Stimulated activated CD8-positive, alpha-beta memory T cell treated with anti-CD3 and anti-CD28 coated beads, Interleukin-4, amount 100 ng/mL, for 4 hours (primary cell): Measurements from ENCODE around the gene DOK4.
A peak's percentile ranks its signal among the peaks of the same experiment; 100 is the strongest.

ENCODE experiments used
- DNase-seq, 2 donors: peaks; one replicate each; pipeline ENCODE4 v3.0.0-alpha.2; 2020; ENCODE audit warnings: low read depth in 2 of 2, low spot score in 1 of 2

DOK4 gene

DNA sequence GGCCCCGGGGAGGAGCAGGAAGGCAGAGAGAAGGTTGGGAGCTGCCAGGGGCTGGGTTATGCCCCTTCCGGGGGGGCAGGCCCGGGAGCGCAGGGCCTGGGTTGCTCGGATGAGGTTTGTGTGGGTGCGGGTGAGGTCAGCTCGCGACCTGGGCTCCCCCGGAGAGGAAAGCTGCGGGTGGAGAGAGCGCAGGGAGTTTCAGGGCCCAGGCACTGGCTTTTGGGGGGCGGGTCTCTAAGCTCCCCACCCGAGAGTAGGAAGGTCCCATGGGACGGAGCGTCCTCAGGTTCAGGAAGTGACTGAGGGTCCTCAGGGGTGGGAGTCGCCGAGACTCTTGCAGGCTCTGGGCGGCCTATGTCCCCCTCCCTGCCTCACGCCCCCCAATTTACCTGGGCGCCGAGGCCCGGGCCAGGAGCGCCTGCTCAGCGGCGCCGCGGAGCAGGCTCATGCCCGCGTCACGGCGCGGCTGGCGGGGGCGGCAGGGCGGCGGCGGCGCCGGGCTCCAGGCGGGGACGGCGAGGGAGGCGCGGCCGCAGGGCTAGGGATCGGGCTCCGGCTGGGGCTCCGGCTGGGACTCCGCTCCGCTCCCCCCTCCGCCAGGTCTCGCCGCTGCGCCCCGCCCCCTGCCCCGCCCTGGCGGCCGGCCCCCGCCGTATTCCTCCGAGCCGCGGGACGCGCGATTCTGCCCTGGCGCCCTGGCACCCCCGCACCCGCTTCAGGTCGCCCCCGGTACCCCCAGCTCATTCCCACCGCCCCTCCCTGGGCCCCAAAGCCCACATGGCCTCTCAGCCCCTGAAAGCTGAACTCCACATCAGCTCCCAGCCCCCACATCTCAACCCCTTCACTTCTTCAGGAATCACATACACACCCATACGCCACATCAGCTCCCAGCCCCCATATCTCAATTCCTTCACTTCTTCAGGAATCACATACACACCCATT, at the start of gene DOK4:
Gene DOK4, minus strand, starts transcription at position 578 of the 942 bp plus-strand sequence. CDS start 6,986 bp downstream, outside the sequence.
- peak; percentile 48 to 63 for DNase-seq

DNA sequence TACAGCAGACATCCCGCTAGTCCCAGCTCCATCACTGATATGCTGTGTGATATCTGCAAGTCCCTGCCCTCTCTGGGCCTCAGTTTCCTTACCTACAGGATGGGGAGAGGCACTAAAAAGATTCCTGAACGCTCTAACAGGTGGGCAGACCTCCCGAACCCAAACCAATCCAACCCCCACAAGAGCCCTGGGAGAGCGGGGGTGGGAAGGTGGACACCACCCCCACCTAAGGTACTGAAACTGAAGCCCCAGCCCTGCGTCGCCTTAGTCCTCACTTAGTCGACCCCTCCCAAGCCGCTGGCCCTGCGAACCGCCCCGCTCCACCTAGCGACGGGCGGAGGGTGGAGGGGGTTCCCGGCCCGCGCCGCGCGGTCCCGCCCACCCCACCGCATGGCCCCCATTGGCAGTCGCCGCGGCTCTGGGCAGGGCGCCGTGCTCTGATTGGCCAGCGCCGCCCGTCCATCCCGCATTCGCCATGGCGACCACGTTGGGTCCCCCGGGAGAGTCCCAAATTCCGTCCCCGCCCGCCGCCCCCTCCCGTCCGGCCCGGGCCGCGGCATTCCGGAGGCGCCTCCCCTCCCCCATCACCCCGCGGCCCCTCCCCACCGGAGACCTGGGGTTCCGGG, 49.5 kb upstream of the DOK4 start:
- DNase-seq, result peak; percentile 75 to 89

DNA sequence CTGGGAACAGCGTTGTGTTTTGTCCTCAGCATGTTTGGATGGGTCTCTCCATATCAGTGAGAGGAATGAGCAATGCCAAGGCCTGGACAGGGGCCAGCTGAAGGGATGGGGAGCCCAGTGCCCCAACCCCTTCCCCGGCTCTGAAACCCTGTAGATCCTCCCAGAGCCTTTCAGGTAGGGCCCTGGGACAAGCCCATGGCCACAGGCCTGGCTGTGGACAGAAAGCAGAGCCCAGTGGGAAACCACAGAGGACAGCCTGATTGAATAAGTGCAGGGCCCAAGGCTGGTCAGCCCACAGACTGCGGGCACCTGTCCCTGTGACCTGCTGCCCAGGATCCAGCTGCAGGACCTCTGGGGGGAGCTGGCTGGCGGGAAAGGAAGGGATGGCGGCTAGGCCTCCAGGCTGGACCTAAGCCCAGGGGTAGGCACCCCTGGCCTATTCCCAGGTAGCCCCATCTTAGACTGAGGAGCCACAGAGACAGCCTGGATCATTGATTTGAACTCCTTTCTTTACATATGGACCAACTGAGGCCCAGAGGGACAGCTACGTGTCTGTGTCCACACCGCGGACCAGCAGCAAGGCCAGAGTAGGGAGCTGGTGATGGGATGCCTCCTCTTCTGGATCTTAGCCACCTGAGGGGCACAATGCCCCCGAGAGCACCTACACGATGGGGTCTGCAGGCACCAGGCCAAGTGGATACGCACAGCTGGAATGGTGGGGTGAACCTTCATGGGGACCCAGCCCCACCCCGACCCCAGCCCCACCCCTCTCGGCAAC, 48.8 kb upstream of the DOK4 start:
- DNase-seq, result no peak

DNA sequence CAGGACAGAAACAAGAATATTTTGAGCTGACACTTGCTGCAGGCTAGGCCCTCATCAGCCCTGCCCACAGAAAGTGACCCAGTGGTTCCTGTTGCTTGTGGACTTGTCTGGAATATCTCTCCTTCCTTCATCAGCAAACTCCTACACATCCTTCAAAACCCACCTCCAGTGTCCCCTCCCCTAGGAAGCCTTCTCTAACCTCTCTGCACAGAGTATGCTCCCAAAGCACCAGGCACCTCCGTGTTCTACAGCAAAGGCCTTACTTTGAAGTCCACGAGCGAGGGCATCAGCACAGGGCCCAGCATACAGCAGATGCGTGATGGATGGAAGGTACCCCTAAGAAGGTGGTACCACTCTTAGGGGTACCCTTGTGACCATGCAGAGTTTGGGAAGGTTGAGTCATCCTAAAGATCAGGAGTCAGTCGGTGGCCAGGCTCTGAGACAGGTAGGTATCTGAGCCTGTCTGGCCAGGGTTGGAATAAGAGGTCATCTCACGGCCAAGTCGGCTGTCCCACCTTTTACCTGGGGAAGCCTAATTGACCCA, 48.1 kb upstream of the DOK4 start:
- no peak for DNase-seq

DNA sequence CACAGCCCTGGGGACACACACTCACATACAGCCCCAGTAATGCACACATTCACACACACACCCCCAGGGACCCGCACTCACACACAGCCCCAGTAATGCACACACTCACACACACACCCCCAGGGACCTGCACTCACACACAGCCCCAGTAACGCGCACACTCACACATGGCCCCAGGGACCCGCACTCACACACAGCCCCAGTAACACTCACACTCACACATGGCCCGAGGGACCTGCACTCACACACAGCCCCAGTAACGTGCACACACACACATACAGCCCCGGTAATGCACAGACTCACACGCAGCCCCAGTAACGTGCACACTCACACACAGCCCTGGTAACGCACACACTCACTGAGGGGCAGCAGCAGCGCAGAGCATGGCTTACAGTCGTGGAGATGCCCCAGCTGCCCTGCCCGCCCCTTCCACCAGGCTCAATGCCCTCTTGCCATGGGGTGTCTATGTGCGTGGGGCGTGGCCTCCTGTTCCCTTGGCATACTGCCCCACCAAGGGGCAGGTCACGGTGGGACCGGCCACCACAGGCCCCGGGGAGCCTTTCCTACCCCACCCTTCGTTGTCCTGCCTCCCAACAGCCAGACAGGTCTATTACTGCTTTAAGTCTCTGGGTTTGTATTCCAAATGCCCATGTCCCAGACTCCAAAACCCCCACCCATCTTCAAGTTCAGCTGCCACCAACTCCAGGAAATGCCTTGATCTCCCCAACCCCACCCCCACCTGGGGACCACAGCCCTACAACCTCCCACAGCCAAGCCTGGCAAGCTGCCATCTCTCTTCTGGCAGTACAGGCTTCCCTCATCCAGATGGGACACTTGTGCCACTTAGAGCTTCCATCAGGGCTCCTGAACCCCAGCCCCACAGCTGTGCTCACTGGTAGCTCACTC, 47.4 kb upstream of the DOK4 start:
- no peak for DNase-seq

DNA sequence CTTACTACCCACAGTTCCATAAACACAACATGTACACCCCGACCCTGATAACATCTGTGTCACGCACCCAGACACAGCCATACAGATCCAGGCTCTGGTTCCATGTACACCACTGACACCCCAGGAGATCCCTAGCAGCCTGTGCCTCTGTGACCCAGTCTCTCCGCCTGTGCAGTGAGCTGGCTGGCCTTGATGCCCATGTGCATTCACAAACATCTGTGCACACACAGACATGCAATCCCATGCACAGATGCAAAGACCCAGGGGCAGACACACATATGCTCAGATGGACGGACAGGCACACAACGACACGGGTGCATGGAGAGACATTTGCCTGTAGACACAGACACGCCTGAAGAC, 46.0 kb upstream of the DOK4 start:
- no peak for DNase-seq

DNA sequence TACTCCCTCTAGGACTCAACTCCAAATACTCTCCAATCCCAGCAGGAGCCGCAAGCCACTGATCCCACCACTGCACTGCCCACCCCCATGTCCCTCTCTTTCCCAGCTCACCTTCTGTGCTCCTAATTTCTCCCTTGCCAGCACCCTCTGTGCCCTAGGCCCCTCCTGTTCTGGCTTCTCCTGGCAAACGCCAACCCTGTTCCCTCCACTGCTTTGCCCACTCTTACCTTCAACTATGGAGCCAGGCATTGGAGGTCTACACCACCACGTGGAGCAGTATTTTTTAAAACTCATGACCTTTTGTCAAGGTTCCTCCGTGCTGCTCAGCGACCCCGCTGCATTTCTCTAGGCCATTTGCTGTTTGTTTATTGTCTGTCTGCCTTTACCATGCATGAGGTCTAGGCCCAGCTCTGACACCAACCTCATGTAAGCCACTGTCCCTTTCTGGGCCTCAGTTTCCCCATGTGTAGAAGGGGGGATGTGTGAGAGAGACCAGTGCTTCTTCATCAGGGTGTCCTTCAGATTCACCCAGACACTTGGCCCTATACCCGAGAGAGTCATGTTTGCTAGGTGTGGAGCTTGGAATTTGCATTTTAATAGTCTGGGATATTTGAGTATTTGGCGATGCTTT, 45.5 kb upstream of the DOK4 start:
- no peak for DNase-seq

DNA sequence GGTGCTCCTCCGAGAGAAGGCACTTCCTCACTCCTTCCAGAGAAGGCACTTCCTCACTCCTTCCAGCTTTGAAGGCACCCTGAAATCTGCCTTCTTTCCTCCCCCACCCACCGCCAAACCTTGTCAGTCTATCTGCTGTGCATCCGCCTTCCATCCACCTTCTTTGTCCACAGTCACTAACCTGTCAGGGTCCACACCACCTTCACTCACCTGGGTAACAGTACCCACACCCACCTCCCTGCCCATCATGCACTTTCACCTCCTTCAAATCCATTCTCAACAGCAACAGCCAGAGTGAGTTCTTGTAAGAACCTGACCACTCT, 44.9 kb upstream of the DOK4 start:
- DNase-seq, result no peak

DNA sequence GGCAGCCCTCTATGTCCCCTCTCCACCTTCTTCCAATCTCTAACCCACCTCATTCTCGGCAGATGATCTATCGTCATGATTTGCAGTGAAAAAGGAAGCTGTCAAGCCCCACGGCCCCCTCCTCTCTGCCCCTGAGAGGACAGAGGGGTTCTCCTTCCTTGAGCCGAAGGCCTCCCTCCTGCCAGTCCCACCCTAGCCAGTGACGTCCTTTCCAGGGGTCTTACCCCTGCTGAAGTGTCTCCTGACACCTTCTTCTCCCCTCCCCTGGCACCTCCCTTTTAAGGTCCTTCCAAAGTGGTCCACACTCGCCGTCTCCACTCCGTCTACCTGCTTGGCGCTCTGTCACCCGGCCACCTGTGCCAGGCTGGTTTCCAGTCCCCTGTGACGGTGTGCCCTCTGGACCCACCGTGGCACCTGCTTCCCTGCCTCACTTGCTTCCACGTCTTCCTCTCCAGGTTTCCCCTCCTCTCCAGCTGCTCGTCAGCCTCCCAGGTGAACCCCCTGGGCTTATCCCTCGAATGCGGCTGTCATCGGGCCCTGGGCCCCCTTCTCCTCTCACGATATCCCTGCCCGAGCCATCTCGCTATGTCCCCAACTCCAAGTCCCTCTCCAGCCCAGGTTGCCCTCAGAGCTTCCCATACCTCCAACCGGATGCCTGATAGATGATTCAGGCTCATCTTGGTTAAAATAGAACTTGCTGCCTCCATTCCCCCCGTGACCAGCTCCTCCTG, 44.4 kb upstream of the DOK4 start:
- DNase-seq, result no peak

DNA sequence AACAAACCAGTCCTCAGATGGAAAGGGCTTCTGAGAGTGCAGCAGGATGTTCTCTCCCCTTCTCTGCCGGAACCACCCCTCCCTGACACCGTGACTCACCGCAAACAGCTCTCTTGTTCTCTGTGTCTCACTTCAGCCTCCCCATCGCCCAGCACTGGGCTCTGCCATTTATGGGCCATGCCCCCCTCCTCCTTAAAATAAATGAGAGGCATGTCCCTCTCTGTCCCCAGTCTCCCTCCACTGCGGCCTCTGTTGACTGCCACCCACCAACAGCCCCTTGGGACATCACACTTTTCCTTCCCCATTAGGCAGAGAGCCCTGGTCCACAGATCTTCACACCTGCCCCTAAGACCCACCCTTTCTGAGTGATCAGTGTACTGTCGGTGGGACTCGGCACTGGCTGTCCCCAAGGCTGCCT, 43.8 kb upstream of the DOK4 start:
- peak; percentile 52 to 65 for DNase-seq

DNA sequence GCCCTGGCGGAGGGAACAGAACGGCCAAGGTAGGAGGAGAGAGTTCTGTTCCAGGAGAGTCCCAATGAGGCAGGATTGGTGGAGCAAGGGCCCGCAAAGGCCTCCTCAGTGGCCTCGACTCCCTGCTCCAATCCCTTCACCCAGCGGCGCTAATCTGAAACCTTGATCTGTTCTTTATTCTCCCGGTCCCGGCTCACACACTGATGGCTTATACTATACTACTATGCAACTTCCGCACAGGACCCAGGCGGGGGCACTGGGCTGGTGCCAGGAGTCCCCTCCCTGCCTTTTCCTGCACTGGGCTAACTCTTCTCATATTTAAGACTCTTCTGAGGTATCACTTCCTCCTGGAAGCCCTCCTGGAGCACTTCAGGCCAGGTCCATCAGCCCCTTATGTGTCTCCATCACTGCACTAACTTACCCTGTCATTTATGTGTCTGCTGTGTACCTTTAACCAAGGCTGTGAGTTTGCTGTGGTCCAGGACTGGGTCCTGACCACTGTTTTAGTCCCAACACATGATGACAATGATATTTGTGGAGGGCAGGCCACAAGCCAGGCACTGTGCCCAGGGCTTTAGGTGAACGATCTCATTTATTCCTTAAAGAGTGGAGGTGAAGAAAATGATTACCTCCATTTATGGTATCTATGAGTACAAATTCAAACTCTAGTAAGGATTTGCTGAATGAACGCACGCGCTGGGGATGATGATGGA, 43.3 kb upstream of the DOK4 start:
- DNase-seq, result no peak

DNA sequence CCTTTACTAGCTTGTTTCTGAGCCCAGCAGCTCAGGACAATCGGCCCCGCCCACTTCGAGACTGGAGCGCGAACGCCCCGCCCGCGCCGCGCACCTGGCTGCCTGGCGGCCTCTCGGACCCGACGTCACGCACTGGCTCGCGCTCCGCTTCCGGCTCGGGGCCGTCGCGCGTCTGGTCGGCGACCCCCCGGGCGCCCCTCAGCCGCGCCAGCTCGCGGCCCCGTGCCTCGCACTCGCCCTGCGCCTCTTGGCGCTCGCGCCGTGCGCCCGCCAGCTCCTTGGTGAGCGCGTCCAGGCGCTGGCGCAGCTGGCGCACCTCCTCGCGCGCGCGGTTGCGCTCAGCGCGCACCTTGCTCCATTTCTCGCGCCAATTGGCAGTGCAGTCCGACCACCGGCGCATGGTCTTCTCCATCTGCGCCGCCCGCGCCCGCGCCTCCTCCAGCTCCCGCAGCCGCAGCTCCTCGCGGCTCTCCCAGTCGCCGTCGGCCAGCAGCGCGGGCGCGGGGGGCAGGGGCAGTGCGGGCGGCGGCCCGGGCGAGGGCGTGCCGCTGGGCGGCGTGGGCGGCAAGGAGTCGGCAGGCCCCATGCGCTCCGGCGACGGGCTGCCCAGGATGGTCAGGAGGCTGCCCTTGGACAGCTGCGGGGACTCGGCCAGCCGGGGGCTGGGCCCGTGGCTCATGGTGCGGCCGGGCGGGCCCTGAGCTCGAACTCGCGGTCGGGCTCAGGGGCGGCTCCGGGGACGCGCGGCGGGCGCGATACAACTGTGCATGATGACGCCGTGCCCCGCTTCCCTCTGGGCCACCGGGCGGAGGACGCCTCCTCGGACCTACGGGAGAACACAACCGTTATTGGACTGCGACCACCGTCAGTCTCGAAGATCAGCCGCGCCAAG, 42.5 kb upstream of the DOK4 start:
- no peak for DNase-seq

DNA sequence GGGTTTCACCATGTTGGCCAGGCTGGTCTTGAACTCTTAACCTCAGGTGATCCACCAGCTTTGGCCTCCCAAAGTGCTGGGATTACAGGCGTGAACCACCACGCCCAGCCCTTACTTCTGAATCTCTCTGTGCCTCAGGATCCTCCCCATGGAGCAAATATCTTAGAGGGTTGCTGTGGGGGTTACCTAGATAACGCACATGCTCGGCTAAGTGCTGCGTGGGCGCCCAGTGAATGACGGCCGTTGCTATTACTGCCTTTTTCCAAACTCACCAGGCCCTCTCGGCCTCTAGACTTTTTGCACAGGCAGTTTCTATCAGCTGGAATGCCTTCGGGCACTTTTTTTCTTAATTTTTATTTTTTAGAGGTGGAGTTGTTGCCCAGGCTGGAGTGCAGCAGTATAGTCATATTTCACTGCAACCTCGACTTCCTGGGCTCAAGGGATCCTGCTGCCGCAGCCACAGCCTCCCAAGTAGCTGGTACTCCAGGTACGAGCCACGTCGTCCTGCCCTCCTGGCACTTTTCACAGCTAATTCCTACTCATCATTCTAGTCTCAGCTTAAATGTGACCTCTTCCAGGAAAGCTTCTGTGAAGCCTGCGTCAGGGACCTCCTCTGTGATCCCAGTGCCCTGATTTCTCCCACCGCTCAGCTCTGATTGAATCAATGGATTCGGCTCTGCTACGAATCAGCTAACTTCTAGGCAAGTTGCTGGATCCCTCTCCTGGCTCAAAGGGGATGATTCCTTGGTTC, 41.5 kb upstream of the DOK4 start:
- no peak for DNase-seq

DNA sequence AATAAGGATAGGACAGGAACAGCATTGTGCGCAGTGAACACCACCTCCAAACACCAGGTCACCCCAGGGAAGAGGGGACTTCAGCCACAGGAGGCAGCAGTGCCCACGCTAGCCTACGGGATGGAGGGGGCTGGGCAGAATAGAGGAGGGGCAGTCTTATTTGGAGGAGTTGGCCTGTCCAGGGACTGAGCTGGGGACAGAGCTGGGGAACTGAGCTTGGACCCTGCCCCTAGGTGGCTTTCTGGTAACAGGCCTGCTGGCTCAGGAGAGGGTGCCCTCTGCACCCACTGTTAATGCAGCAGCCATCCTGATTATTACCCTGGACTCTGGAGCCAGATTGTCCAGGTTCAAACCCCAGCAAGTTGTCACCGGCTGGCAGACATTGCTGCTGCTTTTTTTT, 40.7 kb upstream of the DOK4 start:
- no peak for DNase-seq

DNA sequence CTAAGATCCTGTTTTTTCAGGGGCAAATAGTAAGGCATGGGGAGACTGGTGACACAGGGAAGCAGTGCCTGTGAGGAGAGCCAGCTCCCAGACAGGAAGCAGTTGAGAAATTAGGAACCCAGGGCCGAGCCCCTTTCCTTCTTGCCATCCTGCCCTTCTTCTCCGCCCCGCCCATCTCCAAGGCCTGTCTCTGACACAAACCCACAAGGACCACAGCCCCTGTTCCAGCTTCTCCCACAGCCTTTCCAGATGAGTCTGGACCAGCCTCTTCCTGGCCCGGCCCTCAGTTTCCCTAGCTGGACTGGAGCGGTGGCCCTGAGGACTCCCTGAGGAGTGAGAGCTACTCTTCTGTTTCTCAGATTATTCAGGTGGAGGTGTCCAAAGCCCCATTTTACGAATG, 40.2 kb upstream of the DOK4 start:
- DNase-seq, result no peak

DNA sequence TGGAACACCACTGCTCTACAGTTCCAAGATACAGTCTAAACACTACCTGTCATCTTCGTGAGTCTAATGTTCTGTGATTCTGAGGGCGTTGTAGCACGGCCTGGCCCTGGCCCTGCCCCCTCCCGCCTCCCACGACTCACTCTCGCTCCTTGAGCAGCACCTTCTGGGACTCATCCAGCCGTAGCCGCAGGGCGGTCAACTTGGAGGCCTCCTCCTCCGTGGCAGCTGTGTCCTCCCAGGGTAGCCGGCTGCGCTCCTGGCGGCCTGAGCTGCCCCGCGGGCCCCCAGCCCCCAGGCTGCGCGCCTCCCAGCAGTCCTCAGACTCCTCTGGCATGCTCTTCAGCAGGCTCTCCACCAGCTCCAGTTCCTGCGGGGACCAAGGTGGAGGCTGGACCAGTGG, 39.5 kb upstream of the DOK4 start:
- DNase-seq, result no peak

DNA sequence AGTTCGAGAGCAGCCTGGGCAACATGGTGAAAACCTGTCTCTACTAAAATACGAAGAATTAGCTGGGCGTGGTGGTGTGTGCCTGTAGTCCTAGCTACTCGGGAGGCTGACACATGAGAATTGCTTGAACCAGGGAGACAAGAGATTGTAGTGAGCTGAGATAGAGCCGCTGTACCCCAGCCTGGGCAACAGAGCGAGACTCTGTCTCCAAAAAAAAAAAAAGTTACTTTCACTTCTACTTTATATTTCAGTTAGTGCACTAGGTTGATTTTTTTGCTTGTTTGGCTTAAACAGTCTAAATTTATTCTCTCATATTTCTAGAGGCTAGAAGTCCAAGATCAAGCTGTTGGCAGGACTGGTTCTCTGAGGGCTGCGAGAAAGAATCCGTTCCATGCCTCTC, 36.7 kb upstream of the DOK4 start:
- no peak for DNase-seq
